ENCODE results near the gene C2orf78.

Gene C2orf78

DNA sequence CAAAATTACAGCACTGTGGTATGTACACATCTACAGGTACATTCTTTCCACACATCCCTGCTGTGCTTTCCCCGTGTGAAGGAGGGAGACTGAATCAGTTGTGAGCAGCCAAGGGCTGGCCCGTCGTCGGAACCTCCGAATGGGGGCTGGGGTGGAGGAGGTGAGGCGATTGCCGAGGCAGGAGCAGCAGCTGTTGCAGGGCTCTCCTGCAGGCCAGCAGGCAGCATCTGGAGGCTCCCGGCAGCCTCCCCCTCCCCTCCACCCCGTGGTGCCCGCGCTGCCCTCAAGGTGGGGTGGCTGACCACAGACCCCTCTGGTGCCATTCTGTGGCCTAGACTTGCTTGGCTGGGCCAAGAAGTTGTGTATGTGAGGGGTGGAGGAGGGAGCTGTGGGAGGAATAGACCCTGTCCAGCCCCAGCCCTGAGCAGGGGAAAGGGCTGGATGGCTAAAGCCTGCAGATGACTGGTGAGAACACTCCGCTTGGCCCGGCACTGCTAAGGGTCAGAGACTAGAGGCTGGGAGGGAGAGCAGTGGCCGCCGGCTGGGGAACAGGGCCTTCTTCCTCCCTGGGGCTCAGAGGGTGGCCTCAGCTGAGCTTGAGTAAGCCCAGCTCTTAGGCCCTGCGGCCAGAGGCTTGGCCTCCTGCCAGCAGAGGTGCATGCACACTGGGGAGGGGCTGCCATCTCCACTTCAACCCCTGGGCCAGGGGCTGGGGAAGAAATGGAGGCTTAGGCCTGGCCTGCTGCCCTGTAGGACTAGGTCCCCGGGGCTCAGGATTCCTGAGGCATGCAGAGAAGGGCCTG lies 52.4 kb downstream of the C2orf78 start:
- no peak for DNase-seq (ENCODE audit: low read depth, low spot score)

DNA sequence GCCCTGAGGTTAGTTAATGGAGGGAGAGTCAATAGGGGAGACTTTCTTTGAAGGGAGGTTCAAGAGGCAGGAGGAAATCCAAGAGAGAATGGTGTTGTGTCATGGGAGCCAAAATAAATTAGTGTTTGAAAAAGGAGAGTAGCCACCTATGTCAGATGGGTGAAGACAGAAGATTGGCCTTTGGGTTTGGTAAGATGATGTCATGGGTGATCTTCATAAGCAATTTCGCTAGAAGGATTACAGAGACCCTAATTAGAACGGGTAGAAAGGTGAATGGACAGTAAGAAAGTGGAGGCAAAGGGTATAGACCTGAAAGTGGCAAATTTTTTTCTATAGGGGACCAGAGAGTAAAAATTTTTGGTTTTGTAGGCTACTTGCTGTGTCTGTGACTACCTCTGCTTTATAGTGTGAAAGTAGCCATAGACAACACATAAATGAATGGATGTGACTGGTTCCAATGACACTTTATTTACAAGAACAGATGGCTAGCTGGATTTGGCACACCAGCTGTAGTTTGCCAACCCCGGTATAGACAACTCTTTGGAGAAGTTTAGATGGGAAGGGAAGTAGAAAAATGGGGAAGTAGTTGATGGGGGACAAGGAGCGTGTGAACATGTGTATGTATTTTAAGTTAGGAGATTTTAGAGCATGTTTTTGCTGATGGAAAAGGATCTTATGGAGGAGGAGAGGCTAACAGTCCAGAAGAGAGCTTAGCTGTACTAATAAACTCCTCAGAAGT lies 54.0 kb downstream of the C2orf78 start:
- DNase-seq (ENCODE audit: low read depth, low spot score): no peak

DNA sequence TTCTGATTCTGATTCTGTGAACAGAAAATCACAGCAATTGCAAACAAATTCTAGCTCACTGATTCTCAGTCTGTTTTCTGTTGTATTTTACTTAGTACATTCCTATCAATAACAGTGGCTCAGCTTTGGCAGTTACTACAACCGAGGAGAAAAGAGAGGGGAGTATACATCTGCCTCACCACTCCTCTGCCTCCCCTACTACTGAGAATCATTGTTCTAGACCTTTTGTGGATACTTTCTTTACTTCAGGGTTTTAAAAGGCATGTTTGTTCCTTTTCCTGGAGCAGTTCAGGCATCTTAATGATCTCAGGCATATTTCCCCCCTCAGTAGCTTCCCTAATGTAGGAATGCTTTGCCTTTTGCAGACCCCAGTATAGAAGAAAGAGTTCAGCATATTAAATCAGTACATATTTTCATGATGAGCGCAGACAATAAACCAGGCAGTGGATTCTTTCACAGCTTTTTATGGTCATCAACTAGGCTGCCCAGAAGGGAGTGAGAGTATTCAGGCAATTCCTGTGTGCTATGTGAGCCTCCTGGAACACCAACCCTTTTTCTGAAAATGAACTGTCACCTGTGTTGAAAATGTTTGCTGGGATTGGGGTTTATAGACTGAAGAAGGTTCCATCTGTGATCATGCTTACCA lies 55.0 kb downstream of the C2orf78 start:
- DNase-seq (ENCODE audit: low read depth, low spot score): no peak

DNA sequence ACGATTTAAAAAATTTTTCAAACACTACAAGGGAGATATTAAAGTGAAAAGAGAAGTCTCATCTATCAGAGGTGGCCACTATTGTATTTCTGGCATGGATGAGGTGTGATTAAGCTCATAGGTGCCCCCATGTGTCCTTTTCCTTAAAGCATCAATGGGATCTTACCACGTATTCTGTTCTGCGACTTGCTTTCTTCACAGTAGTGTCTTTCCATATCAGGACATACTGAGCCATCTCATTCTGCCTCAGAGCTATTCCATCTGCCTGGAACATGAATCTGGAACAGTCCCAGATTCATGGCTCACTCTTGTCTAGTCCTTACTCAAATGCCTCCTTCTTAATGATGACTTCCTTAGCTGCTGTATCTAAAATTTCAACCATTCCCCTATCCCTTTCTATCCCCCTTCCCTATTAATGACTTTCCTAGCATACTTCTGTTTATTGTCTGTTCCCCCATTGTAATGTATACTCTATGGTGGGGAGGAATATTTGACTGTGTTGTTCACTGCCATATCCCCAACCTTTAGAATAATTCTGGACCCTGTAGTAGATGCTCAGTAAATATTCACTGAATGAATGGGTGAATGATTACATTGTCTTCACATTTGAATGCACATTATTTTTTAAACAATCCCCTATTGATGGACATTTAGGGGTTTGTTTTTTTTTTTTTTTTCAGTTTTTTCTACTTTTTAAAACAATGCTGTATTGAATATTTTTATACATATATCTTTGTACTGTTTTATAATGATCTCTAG lies 55.8 kb downstream of the C2orf78 start:
- no peak for DNase-seq (ENCODE audit: low read depth, low spot score)

DNA sequence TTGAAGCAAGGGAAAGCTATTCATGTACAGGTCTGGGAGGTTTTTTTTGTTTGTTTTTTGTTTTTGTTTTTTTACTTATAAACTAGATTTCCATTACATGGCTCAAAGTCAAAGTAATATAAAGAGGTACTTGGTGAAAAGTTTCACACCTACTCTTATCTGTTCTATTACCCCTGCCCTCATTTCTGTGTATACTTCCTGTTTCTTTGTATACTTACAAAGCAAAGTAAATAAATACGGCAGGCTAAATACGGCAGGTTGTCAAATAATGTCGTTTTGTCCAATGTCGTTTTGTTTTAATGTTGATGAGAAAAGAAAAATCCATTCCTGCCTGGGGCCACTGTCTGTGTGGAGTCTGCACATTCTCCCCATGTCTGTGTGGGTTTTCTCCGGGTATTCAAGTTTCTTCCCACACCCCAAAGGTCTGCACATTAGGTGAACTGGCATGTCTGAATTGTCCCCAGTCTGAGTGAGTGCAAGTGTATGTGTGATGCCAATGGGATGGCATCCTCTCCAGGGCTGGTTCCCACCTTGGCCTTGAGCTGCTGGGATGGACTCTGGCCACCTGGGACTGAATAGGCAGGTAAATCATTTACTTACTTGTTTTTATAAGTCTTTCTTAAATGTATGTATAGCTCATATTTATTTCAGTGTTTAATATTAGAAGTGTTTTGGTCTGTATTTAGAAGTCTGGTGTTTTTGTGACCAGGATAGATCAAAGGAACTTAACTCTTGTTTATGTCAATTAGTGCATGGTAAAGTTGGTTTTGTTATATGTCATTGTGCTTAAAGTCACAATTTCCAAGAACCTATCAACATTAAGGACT lies 58.1 kb downstream of the C2orf78 start:
- no peak for DNase-seq (ENCODE audit: low read depth, low spot score)

DNA sequence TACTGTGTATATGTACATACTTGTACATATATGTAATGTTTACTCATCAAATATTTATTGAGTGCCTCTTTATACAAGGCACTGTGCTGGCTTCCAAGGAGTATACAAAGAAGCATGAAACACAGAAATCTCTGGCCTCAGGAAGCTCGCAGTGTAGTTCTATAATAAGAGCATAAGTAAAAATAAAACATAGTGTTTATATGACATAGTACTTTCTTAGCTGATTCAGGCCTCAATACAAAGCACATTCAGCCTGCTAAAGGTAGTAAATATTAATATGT lies 58.7 kb downstream of the C2orf78 start:
- DNase-seq (ENCODE audit: low read depth, low spot score): no peak

DNA sequence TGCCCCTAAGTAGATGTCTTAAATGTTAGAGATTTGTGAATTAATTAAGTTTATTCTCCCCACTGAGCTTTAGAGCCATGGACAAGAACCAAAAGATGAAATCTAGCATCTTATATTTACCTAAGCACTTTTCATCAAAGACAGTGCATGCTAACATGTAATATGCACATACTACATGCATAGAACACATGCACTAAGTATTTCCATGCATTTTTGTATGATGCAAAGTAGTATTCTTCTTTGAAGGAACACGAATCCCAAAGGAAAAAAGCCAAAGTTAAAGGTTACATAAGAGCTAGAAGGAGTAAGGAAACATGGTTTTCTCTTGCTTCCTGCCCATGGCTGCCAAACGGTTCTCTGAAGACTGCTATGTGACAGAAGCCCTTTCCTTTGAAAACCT lies 60.1 kb downstream of the C2orf78 start:
- DNase-seq (ENCODE audit: low read depth, low spot score): no peak

DNA sequence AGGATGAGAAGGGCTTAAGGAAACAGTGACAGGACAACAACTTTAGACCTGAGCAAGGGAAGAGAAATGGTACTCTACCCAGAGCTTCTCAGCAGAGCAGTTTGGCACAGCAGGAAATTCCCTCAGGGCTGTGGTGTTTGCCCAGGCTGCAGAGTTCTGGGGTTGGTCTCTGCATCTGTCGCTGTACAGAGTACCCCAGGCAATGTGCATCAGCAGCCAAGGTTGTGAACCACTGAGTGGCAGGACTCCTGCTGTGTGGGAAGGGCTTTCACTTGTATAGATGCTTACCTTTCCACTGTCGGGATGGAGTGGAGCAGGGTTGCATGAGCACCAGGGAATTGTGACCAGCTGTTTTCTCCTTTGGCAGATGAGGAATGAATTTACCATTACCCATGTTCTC lies 66.0 kb downstream of the C2orf78 start:
- DNase-seq (ENCODE audit: low read depth, low spot score): no peak

DNA sequence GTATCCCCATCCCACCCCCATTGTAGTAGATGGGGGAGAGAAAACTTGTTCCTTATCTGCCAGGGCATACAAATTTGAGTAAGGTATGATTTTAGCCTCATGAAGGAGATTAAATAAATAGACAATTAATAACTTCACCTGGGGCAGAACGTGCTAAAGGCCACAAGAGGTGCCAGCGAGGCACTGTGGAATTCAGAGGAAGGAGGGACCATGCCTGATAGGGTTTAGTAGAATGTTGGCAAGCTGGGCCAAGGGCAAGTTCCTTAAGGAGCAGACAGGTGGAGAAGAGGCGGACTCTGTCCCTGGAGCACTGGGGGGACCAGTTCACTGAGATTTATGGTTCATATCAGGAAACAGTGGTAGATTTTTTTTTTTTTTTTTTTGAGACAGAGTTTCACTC lies 67.3 kb downstream of the C2orf78 start:
- DNase-seq (ENCODE audit: low read depth, low spot score): no peak

DNA sequence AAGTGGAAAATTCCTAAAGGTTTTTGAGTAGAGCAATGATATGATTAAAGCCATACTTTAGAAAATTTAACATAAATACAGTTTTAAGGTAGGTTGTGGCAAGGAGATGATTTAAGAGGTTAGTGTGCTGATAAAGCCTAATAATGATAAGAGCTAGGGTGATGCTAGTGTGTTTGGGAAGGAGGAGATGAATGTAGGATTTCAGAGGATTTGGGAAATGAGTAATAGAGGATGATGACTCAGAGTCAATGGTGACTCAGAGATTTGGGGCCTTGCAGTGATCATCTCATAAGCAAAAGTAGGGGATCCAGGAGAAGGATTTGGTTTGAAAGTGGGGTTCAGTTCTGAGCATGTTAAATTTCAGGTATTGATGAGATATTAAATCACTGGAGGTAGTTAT lies 68.0 kb downstream of the C2orf78 start:
- no peak for DNase-seq (ENCODE audit: low read depth, low spot score)

DNA sequence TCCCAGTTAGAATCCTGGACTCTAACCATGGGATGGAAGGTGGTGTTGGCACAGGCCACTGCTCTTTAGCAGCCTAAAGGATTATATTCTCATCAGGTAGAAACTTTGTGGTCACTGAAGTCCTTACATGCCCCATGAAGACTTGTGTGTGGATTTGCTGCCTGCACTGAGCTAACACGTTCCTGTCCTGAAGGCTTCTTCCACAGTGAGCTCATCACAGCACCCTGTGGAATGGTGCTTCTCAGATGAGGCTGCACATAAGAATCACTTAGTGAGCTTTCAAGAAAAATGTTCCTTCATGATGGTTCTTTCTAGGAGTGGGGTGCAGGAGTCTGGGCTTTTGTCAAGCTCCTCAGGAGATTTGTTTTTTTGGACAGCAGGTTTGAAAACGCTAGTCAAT lies 71.5 kb downstream of the C2orf78 start:
- DNase-seq (ENCODE audit: low read depth, low spot score): no peak

DNA sequence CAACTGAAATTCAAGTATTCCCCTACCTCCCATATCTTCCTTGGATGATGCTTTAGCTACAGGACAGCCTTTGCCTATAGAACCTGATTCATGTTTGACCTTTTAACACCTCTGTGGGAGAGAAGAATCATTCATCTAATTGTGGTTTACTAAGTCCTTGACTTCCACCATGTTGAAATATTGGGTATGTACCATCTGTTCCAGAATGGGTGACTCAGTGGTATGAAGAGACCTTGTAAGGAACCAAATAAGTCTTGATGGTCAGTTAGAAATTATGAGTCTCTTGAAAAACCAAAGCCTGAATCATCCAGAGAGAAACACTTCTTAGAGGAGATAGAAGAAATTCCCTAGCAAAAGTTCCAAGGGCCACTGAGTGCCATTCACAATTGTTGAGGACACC lies 72.2 kb downstream of the C2orf78 start:
- no peak for DNase-seq (ENCODE audit: low read depth, low spot score)

DNA sequence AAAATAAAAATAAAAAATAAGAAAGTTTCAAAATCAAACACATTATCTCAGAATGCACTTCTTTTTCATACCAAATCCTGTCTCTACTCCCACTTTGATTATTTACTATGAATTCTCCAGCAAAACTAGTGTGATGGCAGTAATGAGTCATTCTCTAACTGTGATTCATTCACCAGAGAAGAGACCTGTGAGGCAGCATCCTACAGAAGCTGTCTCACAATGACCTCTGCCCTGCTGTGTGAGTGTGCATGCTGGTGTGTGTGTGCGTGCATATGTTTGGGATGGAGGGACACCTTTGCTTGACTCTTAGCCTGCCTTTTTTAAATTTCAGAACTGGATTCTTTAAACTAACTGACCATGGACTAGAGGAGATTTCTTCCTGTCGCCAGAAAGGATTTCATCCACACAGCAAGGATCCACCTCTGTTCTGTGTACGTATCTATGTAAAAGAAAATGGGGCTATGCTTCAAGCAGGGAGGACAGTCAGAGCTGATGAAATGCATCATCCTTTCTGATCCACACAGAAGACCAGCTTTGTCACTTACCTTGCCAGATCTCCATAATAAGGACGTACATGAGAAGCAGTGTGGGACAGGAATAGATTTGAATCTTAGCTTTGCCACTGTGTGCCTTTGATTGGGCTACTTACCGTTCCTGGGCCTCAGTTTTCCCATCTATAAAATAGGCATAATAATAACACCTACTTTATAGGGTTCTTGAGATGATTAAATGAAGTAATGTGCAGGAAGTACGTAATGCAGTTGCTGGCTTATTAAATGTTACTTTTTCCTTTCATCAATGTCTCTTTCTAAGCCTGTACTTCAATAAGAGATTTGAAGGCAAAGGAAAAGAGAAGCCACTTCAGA lies 76.0 kb downstream of the C2orf78 start:
- DNase-seq (ENCODE audit: low read depth, low spot score): no peak

DNA sequence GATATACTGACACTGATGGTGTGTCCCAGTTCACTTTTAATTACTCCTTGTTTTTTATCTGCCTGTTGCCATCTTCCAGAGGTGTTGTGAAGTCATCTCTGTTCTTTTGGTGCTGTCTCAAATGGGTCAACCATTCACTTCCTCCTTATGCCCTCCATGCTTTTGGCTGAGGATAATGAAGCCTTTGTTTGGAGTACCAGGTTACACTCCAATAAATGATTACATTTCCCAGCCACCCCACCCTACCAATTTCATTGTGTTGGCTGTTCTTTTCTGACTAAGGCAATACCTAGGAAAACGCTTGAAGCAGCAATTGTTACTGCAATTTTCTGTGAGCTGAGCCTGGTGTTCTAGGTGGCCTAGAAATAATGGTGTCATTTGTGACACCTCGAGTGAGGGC lies 79.0 kb downstream of the C2orf78 start:
- no peak for DNase-seq (ENCODE audit: low read depth, low spot score)

Data from iPS DF 19.7 (cell line).